DMS153 treated with DMSO at 0.1 percent for 48 hours (cell line): ENCODE results near the gene STMN1.
A peak's percentile ranks its signal among the peaks of the same experiment; 100 is the strongest.
"Not testable (repeated sequence)": the region's sequence is repeated elsewhere in the genome, so short reads cannot be mapped to it uniquely, and the experiment has no call there.

Experiments
- DNase-seq: peaks from one replicate; lab custom pipeline; 2025; ENCODE audit not compliant: unreplicated experiment; lab: John Stamatoyannopoulos, UW

Gene STMN1

GRCh38 chr1:25905680-25906643 lies at the start of gene STMN1:
Gene STMN1 (minus strand): TSS chr1:25906419. CDS start chr1:25904676, 1,743 bp downstream.
- peak; percentile 96 for DNase-seq

GRCh38 chr1:25955553-25955952 lies 49.3 kb upstream of the STMN1 start:
- DNase-seq, result no peak

DNA sequence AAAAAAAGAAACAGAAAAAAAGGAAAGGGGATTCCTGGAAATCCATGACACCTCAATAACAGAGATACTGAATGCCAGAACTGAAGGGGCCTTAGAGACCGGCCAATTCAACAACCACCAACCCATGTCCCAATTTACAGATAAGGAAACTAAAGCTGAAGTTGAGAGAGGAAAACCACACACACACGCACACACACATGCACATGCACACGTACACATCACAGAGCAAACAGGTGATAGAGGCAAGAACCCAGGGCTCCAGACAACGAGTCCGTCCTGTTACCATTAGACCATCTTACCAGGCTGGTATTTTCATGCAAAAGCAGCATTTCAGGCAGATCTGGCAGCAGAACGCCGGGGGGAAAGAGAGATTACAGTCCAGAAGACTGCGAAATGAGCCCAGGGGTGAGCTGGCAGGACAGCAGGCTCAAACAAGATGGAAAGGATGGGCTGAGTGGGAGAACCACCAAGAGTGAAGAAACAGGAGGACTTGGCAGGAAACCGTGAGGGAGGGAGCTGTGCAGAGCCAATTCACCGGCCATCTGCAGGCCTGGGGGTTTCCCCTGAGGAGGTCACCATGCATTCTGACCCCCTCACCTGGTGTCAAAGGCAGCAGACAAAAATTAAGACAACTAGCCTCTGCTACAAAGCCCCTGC lies 48.2 kb upstream of the STMN1 start:
- no peak for DNase-seq

- DNase-seq, result no peak
Observed at GRCh38 chr1:25952841-25953401, 46.7 kb upstream of the STMN1 start.

DNA sequence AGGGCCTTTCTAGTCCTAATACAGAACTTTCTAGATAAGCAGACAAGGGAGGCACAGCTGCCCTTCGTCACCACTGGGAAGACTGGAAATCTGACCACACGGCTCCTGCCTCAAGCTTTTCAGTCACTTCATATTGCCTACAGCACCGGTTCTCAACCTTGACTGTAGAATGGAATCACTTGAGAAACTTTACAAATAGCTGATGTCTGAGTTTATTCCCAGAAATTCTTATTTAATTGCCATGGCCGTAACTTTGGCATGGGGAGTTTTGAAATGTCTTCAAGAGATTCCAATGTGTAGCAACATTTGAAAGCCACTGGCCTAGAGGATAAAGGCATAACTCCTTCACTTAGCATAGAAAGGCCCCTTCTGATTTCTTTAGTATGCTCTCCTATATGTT lies 42.4 kb upstream of the STMN1 start:
- no peak for DNase-seq

DNA sequence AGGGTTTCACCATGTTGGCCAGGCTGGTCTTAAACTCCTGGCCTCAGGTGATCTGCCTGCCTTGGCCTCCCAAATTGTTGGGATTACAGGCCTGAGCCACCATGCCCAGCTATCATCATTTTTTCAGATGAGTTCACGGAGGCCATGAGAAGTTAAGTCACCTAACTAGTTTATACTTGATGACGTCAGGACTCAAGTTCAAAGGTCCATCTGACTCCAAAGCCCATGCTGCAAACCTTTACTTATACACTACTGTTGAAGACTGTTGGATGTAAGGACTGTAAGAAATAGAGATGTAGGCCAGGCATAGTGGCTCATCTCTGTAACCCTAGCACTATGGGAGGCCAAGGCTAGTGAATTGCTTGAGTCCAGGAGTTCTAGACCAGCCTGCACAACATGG lies 40.8 kb upstream of the STMN1 start:
- DNase-seq, result no peak

DNA sequence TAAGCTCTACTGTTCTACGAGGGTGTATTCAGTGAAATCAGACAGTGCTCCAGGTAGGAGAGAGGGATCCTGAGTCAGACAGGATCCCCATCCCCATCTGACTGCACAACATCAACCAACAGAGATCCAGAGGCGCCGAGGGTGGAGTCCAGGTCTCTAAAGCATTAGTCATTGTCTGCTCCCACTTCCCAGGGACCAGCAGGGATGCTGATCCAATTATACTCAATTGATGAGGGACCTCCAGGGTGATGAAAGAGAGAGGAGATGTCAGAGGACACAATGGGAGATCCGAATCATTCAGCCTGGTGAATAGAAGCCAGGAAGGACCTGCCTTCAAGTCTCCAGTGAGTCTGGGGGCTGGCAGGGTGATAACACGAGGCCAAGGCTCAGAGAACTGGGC lies 39.5 kb upstream of the STMN1 start:
- DNase-seq, result no peak

DNA sequence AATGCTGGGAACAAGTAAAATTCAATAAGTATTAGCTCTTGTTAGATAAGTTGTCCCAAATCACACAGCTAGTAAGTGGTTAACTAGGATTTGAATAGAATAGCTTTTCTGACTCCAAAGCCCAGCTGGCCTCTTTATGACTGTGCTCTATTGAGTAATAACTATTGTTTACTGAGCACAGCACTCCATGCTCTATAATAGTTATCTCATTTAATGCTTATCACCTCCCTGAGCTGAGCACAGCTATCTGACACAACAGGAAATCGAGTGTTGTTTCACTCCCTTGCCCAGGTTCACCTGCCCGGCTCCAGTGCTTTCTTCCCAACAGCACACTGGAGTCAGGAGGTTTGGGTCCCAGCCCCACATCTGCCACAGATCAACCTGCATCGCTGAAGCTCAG lies 38.8 kb upstream of the STMN1 start:
- DNase-seq, result no peak

DNA sequence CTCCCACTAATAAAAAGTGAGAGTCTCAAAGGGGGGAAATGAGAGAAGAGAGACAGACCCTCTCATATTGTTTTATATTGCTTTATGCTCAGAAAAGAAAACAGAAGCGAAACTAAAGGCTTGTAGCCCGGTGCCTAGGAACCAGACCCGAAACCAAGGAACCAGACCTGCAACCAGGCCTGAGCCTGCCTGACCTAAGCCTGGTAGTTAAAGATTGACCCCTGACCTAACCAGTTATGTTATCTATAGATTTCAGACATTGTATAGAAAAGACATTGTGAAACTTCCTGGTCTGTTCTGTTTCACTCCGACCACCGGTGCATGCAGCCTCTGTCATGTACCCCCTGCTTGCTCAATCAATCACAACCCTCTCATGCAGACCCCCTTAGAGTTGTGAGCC lies 37.3 kb upstream of the STMN1 start:
- not testable (repeated sequence) for DNase-seq

- DNase-seq, result no peak
Observed at GRCh38 chr1:25936947-25937346, 30.7 kb upstream of the STMN1 start.

- no peak for DNase-seq
Observed at GRCh38 chr1:25933479-25934365, 27.5 kb upstream of the STMN1 start.

- DNase-seq, result not testable (repeated sequence)
Observed at GRCh38 chr1:25932811-25933400, 26.7 kb upstream of the STMN1 start.

- no peak for DNase-seq
Observed at GRCh38 chr1:25932321-25932720, 26.1 kb upstream of the STMN1 start.

- DNase-seq, result no peak
Observed at GRCh38 chr1:25929016-25929415, 22.8 kb upstream of the STMN1 start.

GRCh38 chr1:25927521-25928265 lies 21.5 kb upstream of the STMN1 start:
- DNase-seq, result peak; percentile 82

DNA sequence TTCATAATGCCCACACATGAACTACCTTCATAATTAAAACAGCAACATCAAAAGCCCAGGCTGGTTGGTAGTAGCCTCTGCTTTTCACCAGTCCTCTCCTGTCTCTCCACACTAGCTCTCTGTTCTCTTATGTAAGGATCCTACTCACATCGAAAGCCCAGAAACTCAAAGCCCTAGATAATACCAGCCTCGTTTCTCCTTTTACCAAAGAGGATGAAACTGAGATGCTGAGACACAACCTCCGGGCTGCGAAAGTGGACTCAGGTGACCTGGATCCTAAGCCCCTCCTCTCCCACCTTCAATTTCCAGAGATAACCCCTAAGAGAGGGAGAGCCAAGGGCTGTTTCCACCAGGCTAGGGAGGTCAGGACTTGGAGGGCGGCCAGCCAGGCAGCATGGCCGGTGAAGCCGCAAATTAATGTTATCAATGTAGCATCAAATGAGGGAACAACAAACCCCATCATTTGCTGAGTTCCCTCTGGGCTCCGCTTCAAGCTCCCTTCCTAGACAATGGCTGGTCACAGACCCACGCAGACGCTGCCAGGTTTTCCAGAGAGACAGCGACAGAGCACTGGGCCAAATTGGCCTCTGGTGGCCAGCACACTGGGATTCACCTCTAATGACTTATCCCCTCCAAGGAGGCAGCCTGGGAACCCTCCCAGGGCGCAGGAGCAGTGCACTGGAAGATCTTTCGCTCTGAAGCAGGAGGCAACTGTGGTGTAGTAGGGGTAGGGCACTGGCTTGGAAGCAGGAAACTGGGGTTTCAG lies 20.7 kb upstream of the STMN1 start:
- DNase-seq, result peak; percentile 82

- no peak for DNase-seq
Observed at GRCh38 chr1:25924454-25924853, 18.2 kb upstream of the STMN1 start.

DNA sequence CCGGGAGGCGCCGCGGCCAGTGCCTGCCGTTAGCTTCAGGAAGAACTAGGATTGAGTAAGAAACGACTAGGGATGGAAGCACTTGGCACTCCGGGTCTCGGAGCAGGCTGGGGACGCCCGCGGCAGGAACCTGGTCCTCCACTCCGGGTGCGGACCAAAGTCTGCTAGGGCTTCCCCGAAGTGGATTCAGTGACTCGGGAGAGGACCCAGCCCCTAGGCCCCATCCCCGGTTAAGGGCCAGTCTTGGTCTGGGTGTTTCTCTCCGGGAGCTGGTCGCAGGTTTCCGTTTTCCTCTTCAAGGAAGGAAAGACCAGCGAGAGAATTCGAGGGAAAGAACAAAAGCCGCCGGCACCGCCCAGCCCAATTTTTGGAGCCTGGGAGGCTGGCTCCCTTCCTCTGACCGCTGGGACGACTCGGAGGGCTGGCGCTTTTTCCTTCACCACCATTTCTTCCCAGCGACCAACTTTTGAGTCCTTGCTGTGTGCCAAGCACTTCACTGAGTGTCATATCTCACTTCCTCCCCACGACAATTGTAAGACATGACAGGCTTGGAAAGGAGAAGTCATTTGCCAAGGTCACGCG lies 16.8 kb upstream of the STMN1 start:
- peak; percentile 47 for DNase-seq
